Stimulated activated CD8-positive, alpha-beta memory T cell treated with anti-CD3 and anti-CD28 coated beads, Interleukin-7, amount 100 ng/mL, for 24 hours (primary cell): ENCODE results near the gene CNTNAP2.

ENCODE experiments used
- DNase-seq: peaks from one replicate; pipeline ENCODE4 v3.0.0-alpha.2; 2020; ENCODE audit warnings: low read depth

CNTNAP2 gene

DNA sequence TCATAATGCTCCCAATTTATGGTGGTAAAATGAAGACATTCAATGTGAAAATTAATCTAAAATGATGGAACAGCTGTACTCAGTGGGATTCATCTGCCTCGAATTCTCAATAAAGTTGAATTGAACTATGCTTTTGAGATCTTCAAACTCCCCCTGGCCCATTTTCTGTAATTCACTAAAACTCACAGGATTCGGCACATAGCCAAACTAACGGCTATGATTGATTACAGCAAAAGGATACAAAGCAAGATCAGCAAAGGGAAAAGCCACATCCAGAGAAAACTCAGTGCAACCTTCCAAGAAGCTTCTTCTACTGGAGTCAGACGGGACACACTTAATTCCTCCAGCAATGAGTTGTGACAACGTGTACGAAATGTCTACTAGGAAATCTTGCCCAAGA lies 307.5 kb downstream of the CNTNAP2 start:
- no peak for DNase-seq

DNA sequence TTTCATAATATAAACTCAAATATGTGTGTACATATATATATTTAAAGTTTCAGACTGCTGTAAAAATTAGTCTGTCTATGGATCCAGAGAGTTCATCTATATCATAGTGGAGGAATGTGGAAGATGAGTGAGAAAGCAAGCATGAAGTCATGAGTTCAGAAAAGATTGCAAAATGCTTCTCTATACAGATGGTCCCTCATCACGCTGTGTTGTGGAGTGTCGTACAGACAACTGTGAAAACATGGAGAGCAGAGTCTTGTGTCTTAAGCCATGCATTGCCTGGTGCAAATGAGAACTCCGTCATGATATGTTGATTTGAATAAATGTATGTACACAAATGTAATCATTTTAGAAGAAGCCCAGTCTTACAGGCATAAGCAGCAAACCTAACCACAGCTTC lies 316.9 kb downstream of the CNTNAP2 start:
- no peak for DNase-seq

DNA sequence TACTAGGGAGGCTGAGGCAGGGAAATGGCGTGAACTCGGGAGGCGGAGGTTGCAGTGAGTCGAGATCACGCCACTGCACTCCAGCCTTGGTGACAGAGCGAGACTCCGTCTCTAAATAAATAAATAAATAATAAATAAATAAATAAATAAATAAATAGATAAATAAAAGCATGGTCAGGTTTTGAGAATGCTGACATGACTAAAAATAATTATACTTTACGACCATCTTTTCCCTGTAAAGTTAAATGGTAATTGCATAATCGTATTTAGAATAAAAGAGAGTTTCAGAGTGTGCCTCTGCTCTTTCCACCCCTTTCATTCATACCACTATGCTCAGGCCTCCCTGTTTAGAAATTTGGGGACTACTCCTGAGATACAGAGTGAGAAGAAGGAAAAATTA lies 326.5 kb downstream of the CNTNAP2 start:
- no peak for DNase-seq

DNA sequence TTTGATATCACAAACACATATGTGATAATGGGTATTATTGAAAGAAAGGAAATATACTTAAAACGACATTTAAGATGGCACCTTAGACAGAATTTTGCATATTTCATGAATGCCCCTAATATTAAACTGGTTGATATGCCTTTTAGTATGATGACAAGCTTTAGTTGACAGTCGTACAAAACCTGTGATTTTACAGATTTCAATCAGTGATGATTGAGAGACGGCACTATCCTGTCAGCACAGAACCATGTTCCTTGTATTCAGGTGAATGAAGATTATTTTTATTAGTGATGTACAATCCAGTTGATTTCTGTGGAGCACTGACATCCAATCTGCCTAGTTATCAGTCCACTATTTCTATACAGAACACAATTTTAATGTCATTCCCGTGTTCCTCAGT lies 333.0 kb downstream of the CNTNAP2 start:
- no peak for DNase-seq

DNA sequence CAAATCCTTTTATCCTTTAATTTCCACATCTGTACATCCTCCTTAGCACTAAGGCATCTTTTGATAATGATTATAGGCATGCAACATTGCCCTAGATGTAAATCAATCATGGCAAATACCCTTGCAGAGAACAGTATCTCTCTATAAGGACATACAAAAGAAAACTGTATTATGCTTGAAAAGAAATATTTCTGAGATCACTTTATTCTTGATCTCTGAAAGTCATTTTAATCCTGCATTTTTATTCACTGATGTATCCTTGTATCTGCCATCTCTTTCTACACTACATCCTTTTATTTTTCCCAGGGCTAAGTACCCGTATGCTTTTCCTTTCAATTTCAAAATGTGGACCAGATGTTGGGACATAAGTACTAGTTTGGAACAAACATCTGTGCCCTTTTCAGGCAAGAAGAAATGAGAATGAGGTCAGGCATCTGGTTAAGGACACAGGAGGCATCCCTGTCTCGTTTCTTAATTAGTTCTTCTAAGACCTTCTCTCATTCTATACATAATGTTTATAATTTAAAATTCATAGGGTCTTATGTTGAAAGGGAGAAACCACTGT lies 338.6 kb downstream of the CNTNAP2 start:
- DNase-seq, result no peak

DNA sequence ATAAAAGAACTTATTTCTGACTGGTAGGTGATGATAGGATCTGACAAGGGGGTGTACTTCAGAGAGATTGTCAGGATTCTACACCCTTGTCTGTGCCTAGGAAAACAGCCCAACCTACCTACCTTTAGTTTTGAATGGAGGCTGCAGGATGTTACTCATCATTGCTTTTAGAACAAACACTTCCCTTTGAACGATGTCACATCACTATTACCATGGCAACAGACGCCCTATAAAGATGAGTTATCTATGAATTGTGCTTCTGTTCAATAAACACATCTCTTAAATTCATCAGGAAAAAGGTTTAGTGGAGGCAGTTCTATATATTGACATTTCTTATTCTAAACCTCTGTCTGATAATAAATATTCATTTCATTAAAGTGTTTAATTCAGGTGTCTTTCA lies 362.4 kb downstream of the CNTNAP2 start:
- no peak for DNase-seq

DNA sequence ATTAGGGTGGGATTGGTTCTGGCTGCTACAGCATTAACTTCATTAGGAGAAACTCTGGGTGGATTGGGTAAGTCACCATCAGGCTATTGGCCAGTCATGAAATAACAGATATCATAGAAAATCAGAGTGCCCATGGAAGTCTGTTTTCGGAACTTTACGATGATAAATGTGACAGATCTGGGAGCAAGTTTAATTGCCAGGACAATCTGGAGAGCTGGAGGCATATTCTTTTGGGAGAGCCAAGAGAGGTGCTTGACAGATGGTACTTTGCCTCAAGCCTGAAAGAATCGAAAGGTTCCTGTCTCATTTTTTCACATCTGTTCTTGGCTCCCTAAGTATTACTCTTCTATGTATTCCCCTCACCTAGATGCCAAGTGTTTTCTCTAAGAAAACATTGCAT lies 369.9 kb downstream of the CNTNAP2 start:
- DNase-seq, result no peak

DNA sequence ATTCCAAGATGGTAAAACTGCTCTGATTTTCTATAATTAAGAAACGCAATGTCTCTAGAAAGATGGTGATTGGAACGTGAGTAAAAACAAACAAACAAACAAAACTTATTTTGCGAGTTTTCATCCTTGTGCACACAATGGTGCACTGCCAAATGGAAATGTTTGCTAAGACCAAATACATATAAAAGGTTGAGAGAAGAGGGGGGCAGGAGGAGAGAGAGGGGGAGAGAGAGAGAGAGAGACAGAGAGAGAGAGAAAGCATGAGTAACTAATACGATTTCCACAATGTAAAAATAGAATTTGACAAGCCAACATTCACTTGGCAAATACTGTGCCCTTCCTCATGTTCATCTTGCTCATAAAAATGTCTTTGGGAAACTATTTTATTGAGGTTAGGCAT lies 375.4 kb downstream of the CNTNAP2 start:
- no peak for DNase-seq

DNA sequence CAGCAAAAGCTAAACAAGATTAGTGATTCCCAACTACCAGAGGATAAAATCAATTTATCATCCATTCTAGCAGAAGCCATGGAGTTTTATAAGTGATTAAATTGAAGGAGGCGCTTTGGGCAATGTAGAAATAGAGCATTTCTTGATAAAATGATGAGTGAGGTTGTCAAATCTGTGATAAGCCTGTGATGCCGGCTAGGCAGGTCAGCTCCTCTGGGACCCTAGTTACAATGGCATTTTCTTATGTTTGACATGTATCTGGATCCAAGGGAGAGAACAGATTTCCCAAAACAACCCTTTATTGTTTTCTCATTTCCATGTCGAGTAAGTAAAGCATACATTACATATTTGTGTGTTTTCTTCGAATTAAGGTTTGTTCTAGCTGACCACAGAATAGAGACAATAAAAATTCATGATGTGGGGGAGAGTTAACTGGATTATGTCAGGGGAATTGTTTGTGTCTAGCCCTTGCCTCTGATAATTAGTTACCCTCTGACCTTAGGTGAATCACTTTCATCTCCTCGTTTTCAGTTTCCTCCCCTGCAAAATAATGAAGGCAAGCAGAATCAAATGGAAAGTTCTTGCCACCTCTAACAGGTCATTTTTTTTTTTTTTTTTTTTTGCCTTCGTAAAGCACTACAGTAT lies 378.5 kb downstream of the CNTNAP2 start:
- DNase-seq, result no peak

DNA sequence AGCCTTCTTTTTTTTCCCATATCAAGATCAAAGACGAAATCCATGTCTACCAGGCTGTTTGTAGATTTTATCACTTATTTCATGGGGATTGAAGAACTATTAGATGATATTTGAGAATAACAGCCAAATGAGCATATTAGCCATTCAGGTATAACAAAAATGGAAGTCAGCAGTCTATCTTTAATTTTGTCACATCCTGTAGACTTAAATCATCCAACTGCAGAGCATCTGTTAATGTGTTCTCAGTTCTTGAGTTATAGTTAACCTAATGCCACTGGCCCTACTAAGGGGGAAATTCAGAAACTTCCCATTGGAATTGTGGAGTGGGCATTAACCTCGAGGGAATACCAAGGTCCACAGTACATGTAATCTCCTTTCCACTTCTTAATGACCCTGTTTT lies 380.1 kb downstream of the CNTNAP2 start:
- no peak for DNase-seq

DNA sequence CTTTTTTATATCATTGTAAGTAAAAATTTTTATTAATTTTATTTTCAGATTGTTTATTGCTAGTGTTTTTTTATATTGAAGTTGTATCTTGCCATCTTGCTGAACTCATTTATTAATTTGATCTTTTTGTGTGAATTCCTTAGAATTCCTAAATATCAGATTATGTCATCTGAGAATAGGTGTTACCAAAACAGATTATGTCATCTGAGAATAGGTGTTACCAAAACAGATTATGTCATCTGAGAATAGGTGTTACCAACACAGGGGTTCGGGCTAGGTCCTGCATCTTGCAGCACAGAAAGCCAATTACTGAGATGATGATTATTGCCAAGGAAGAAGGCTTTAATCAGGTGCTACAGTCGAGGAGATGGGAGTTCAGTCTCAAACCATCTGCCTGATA lies 383.4 kb downstream of the CNTNAP2 start:
- DNase-seq, result no peak

DNA sequence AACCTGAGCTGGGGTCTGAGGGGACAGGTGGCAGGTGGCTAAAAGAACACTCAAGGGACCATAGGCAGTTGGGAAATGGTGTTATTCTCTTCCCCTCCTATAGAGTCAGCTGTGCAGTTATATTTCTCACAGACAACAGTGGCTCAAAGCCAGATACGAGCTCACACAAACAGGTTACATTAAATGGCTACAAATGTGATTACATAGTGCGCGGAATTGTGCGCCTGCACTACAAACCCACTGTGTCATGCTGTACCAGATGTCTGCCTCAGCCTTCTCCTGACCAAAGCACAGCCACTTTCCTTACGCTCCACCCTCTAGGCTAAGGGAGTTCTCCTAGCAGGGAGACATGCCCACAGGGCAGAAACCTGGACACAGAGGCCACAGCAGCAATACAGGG lies 387.2 kb downstream of the CNTNAP2 start:
- no peak for DNase-seq

DNA sequence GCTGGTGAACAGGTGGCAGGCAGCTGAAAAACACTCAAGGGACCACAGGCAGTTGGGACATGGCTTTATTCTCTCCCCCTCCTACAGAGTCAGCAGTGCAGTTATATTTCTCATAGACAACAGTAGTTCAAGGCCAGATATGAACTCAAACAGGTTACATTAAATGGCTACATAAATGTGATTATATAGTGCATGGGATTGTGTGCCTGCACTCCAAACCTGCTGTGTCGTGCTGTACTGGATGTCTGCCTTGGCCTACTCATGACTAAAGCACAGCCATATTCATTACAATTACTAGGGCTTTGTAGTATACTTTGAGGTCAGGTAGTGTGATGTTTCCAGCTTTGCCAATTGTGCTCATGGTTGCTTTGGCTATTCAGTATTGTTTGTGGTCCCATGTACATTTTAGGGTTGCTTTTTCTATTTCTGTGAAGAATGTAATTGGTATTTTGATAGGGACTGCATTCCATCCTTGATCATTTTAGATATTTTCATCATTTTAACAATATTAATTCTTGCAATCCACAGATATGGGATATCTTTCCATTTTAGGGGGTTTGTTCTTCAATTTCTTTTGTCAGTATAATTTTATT lies 393.6 kb downstream of the CNTNAP2 start:
- no peak for DNase-seq

DNA sequence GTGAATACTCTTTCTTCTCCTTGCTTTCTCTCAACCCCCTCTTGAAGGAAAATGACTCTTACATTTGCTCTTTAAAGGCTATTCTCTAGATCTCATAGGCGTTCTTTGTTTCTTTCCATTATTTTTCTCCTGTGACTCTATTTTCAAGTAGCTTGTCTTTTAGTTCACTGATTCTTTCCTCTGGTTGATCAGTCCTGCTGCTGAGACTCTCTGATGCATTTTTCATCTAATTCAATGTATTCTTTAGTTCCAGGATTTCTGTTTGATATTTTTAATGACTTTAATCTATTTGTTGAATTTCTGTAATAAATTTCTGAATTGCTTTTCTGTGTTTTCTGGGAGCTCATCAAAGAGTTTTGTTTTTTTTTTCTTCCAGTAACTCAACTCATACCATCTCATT lies 397.7 kb downstream of the CNTNAP2 start:
- DNase-seq, result no peak

DNA sequence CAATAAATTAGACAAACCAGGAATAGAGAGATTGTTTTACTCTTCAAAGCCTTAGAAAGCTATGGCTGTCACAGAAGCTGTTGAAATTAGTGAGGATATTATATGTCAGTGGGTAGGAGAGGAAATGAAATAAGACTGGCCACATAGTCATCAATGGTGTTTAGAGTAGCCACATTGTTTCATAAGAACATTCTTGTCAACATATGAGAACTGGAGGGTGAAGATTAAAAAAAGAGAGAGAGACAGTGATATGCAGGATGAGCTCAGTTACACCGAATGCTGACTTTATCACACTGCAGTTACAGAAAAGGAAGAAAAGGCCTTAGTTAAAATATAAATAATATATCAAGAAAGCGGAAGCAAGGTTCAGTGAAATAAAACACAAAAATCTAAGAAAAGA lies 412.0 kb downstream of the CNTNAP2 start:
- no peak for DNase-seq

DNA sequence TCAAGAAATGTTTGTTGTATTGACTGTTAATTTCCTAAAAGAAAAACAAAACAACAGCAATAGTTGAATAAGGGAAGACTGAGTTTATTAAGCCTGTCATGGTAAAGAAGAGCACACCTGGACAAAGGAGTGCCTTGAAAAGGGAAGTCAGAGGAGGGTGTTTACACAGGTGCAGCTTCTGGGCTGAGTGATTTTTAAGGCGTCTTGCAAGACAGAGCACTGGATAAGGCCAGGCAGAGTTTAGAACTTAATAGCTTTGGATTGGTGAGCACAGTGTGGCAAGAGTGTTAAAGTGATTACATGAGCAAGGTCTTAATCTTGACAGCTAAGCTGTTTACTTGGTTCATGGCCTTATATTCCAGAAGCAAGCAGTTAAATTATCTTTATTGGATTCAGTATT lies 423.2 kb downstream of the CNTNAP2 start:
- DNase-seq, result no peak

DNA sequence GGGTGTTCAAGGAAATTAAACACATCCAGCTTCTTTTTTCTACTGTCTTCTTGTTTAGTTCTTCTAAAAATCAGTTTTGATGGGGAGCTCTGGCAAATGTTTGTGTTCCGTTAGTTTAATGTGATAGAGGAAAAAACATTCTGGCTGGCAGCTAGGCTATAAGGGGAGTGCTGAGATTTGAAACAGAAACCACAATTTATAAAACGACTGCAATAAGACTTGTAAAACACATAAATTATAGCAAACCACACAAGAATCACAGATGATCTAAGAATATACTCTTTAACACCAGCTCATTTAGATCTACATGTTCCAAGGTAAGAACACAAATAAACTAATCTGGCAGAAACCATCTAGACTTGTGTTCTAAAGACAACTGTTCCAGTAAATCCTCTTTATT lies 425.5 kb downstream of the CNTNAP2 start:
- DNase-seq, result no peak

DNA sequence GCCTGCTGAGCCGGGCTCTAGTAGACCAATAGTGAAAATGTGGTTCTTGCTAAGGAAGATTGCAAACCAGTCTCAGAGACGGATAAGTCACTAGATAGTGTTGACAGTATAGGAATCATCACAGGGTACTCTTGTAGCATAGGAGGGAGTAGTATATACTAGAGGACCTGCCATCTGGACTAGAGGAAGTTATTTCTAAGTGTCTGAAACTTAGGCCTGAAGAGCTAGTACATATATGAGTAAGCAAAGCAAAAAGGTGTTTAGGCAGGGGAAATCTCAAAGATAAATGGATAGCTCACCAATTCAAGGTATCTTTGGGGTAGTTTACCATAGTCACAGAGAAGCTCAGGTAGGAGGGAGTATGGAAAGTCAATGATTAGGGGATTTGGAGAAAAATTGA lies 428.1 kb downstream of the CNTNAP2 start:
- DNase-seq, result no peak

DNA sequence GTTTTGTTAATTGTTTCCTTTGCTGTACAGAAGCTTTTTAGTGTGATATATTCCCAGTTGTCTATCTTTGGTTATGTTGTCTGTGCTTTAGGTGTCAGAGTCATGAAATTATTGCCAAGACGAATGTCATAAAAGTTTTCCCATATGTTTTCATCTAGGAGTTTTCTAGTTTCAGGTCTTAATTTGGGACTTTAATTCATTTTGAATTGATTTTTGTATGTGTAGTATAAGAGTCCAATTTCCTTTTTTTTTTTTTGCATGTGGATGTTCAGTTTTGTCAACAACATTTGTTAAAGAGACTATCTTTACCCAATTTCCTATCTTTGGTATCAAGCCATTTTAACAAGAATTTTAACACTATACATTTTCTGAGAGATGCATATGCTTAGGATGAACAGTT lies 432.2 kb downstream of the CNTNAP2 start:
- DNase-seq, result no peak

DNA sequence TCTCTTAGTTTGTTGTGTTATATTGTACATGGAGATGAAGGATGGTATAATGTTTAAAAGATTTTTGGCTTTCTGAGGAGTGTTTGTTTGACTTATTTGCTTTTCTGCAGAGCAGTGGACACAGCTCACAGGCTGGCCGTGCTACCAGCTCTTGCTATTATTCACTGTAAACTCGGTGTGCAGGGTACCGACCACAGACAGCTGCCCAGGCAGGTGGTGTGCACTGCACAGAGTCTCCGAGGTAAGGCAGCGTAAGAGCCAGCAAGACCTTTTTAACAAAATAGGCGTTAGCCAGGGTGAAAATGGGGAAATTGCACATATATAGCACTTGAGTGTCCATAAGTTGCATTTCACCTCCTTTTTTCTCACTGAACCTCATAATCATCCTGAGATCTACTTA lies 438.0 kb downstream of the CNTNAP2 start:
- DNase-seq, result no peak

DNA sequence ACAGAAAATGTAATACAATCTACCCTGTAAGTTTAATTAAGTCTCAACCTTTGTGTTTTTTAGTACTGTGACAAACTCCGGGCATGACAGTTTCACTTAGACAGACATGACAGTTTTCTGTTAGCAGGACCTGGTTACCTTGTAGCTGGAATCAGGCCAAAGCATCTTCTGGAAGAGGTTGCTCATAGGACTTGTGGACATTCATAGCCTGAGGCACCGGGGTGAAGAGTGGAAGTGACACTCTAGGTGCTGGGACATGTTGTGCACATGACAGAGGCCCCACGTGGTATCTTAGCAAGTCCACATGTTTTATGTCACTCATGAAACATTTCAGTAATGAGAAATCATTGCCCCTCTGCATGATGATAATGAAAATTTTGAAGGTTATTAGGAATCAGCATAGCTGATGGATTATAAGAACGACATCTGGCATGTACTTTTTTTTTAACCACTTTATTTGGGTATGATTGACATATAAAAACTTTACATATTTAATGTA lies 441.4 kb downstream of the CNTNAP2 start:
- no peak for DNase-seq

DNA sequence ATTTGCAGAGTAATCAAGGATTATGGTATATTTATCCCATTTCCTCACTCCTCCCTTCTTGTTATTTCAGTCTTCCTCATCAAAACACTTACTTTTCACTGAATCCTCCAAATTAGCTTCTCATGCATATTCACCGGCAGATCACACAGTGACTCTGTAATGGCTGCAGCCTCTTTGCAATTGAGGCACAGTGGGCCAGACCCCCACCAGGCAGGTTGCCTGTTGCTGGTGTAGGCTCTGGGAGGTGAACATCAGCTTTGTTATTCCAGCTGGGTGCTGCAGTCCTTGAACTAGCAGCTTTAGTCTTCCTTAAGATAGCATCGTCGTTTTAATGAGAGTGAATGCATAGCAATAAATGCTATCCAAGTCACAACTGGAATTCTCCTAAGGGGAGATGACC lies 449.3 kb downstream of the CNTNAP2 start:
- DNase-seq, result no peak

DNA sequence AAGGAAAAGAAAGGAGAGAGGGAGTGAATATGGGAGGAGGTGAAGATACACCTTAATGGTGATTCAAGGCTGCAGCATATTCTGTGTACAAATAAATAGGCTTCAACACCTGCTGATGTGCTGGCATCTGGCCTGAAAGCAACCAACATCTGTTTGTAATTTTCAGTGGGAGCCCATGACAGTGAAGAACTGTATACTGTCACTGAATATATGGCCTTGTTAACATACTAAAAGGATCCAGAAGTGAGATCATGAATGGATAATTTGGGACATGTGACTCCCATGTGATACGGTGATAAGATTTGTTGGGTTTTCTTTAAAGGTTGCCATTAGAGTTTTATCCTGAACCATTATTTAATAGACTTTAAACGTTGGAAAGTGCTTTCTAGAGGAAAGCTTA lies 459.3 kb downstream of the CNTNAP2 start:
- no peak for DNase-seq

DNA sequence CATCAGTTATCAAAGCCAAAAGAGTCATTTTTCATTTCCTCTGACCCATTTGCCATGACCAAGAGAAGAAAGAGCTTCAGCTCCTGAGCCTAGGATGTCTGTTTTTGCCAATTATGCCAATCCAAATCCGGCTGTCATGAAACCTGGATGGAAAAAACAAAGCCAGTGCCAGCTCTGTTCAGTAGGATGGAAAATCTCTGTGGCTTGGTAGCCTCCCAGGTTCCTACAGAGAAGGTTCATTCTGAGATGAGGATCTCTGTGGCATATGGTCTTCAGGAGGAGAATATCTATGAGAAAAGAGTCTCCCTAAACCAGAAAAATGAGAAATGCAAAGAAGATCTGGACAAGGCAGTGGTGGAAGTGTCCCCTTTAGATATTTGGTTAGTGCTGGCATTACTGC lies 475.4 kb downstream of the CNTNAP2 start:
- DNase-seq, result no peak
